ENCODE results near the gene CTLA4. TPM values are rescaled to one million over a fixed set of nuclear protein-coding genes. Genes with fewer than 3 reads are reported as not detected.

The CTLA4 gene
- total and polyA plus RNA-seq, 2 of the 4 experiments (the other 2 are of a cell fraction), result not detected

- Histone ChIP-seq H3K9me1 (ENCODE audit: insufficient read depth, low read length) (no peaks in the 10 kb centered on the region), H3K14ac (replicated peaks; ENCODE audit: low read depth, low read length) (no peak overlapping the region), H4K20me1 (ENCODE audit: insufficient read depth, low read length) (no peaks in the 10 kb centered on the region), H3K18ac (ENCODE audit: low read depth, low read length) (no peak overlapping the region), H3K9ac (ENCODE audit: low read depth, low read length) (no peak overlapping the region), H4K5ac (ENCODE audit: low read depth, low read length) (no peak overlapping the region), H2BK15ac (ENCODE audit: low read depth, low read length) (no peak overlapping the region), H2BK5ac (ENCODE audit: low read depth, low read length, poor library complexity, severe bottlenecking) (no peak overlapping the region), H3K56ac (ENCODE audit: extremely low read depth, insufficient read depth, low read length) (no peak overlapping the region), H2AK9ac (replicated peaks; ENCODE audit: low read depth, low read length, poor library complexity) (no peak overlapping the region), H3K79me1 (ENCODE audit: low read depth in 1 of 2, low read length in 2 of 2) (no peaks in the 10 kb centered on the region), H2AFZ (replicated peaks; ENCODE audit: low read length, poor library complexity) (no peak overlapping the region), H3K27ac (ENCODE audit: insufficient read depth, low read length) (no peak overlapping the region), H2AK5ac (ENCODE audit: low read depth, low read length) (no peak overlapping the region), H3K23ac (ENCODE audit: low read depth, low read length) (no peak overlapping the region), H4K91ac (ENCODE audit: insufficient read depth, low read depth, low read length) (no peak overlapping the region), H2BK120ac (ENCODE audit: low read depth, low read length) (no peak overlapping the region), H2BK20ac (ENCODE audit: low read depth, low read length) (no peak overlapping the region), H3K4me2 (ENCODE audit: low read depth, low read length) (no peak overlapping the region), H3K4me1 (ENCODE audit: control insufficient read depth, insufficient read depth, low read length) (no peaks in the 10 kb centered on the region), H3K36me3 (ENCODE audit: control insufficient read depth, insufficient read depth, low read length) (no peaks in the 10 kb centered on the region), H3K4me3 (ENCODE audit: insufficient read depth, low read depth, low read length) (no peak overlapping the region), H3K9me3 (ENCODE audit: control insufficient read depth, insufficient read depth, low read length) (no peaks in the 10 kb centered on the region), H3K27me3 (ENCODE audit: control insufficient read depth, insufficient read depth, low read length) (peaks cover 34% of the 10 kb centered on the region), H3K4ac (ENCODE audit: low read depth, low read length) (no peak overlapping the region), H4K8ac (ENCODE audit: low read depth in 2 of 2, low read length in 2 of 2) (no peak overlapping the region)
- intact Hi-C loops (cut with micrococcal nuclease) (no loop called here), in situ Hi-C loops (cut with MboI; ENCODE audit: low sequenced_read_pairs) (no loop called here), dilution Hi-C loops (cut with HindIII; ENCODE audit: low sequenced_read_pairs, unreplicated experiment) (no loop called here)
- no peak for DNase-seq
- no TSS peak for BruUV-seq (replicated peaks)
- no peak for TF ChIP-seq RCOR1 (IDR thresholded peaks at IDR 0.05; ENCODE audit: insufficient replicate concordance, low read length)
- TF ChIP-seq BHLHE40 (IDR thresholded peaks at IDR 0.05; ENCODE audit: low read depth, low read length), result no peak
- no peak for TF ChIP-seq RFX5 (IDR thresholded peaks at IDR 0.05; ENCODE audit: low read depth, low read length)
- no peak for TF ChIP-seq FOS (IDR thresholded peaks at IDR 0.05; ENCODE audit: low read depth, low read length)
- TF ChIP-seq NFE2L2 (IDR thresholded peaks at IDR 0.05; ENCODE audit: low read depth, low read length), result no peak
- TF ChIP-seq MAZ (IDR thresholded peaks at IDR 0.05; ENCODE audit: borderline replicate concordance, low read depth, low read length), result no peak
- no peak for TF ChIP-seq RAD21 (IDR thresholded peaks at IDR 0.05; ENCODE audit: low read length)
- TF ChIP-seq USF2 (IDR thresholded peaks at IDR 0.05; ENCODE audit: low read depth, low read length), result no peak
- no peak for TF ChIP-seq SMC3 (IDR thresholded peaks at IDR 0.05; ENCODE audit: low read depth, low read length)
- TF ChIP-seq, protein P1, sequence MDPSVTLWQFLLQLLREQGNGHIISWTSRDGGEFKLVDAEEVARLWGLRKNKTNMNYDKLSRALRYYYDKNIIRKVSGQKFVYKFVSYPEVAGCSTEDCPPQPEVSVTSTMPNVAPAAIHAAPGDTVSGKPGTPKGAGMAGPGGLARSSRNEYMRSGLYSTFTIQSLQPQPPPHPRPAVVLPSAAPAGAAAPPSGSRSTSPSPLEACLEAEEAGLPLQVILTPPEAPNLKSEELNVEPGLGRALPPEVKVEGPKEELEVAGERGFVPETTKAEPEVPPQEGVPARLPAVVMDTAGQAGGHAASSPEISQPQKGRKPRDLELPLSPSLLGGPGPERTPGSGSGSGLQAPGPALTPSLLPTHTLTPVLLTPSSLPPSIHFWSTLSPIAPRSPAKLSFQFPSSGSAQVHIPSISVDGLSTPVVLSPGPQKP (IDR thresholded peaks at IDR 0.05; ENCODE audit: borderline replicate concordance, low read depth, low read length), result no peak
- no peak for TF ChIP-seq CEBPB (IDR thresholded peaks at IDR 0.05; ENCODE audit: low read depth, low read length)
- TF ChIP-seq POLR2A (IDR thresholded peaks at IDR 0.05; ENCODE audit: low read depth, low read length), result no peak
- no peak for TF ChIP-seq MXI1 (IDR thresholded peaks at IDR 0.05; ENCODE audit: borderline replicate concordance, low read depth, low read length)
- no peak for TF ChIP-seq CHD1 (IDR thresholded peaks at IDR 0.05; ENCODE audit: low read depth, low read length)
- TF ChIP-seq MAFK (IDR thresholded peaks at IDR 0.05; ENCODE audit: low read depth, low read length), result no peak
- no peak for TF ChIP-seq CTCF (conservative IDR thresholded peaks at IDR 0.05; ENCODE audit: low read depth, low read length)
- ATAC-seq (ENCODE audit: low read depth), result no peak
- ChIA-PET CTCF (no interaction called here), POLR2A (ENCODE audit: unreplicated experiment) (no interaction called here)
- 85% methylated on average over 2 of the region's 7 CpGs; no CpG with 5 or more reads in 1 of the 2 experiments for WGBS, 2 experiments (ENCODE audit: extremely low coverage in 2 of 2, insufficient read length in 1 of 2)
These were observed 13.1 kb downstream of the CTLA4 start for GRCh38 chr2:203880557-203881125.
